Lung (tissue), 12 donors: ENCODE data around the gene NRP2. TPM values are rescaled to one million over a fixed set of nuclear protein-coding genes. Genes with fewer than 3 reads are reported as not detected.

ENCODE experiments used
- ATAC-seq: fragments of 200-7000 bp; cut with Tn5 transposase; one replicate; pipeline ENCODE4 v1.9.1; 2020; ENCODE audit warnings: moderate number of reproducible peaks; ENCODE audit not compliant: insufficient read depth, low FRiP score
- DNase-seq, 3 donors: peaks; one replicate each; pipeline ENCODE4 v3.0.0-alpha.2; 2013 to 2017
- H3K27ac ChIP-seq, 2 donors: one replicate each; pipeline ENCODE4 v1.5.1; 2013; ENCODE audit warnings: mild to moderate bottlenecking in 2 of 2, moderate library complexity in 2 of 2, control low read depth in 1 of 2, inconsistent platforms in 1 of 2, low read depth in 1 of 2, low read length in 1 of 2
- H3K27me3 ChIP-seq, 3 donors: one replicate each; pipeline ENCODE4 v1.5.1; 2013; ENCODE audit warnings: low read length in 2 of 3; ENCODE audit not compliant: control insufficient read depth in 3 of 3, insufficient read depth in 3 of 3
- H3K36me3 ChIP-seq, 4 donors: one replicate each; pipeline ENCODE4 v1.5.1; 2013; ENCODE audit warnings: low read length in 4 of 4, mild to moderate bottlenecking in 1 of 4, moderate library complexity in 1 of 4; ENCODE audit not compliant: control insufficient read depth in 4 of 4, insufficient read depth in 4 of 4
- H3K4me1 ChIP-seq, 5 donors: one replicate each; pipeline ENCODE4 v1.5.1; 2013; ENCODE audit warnings: low read length in 5 of 5, mild to moderate bottlenecking in 2 of 5, moderate library complexity in 1 of 5; ENCODE audit not compliant: control insufficient read depth in 5 of 5, insufficient read depth in 5 of 5
- H3K4me3 ChIP-seq: one replicate; pipeline ENCODE4 v1.5.1; 2013; ENCODE audit warnings: mild to moderate bottlenecking, control low read depth, moderate library complexity
- H3K9ac ChIP-seq, 2 donors: one replicate each; pipeline ENCODE4 v1.5.1; 2013; ENCODE audit warnings: low read length in 2 of 2, control low read depth in 1 of 2; ENCODE audit not compliant: insufficient read depth in 1 of 2
- H3K9me3 ChIP-seq, 4 donors: one replicate each; pipeline ENCODE4 v1.5.1; 2013; ENCODE audit warnings: low read length in 3 of 4, mild to moderate bottlenecking in 1 of 4, moderate library complexity in 1 of 4; ENCODE audit not compliant: control insufficient read depth in 4 of 4, insufficient read depth in 3 of 4
- WGBS, 2 donors: extraction: QIAGEN DNeasy Blood & Tissue Kit; methylation state at CpG; one replicate each; pipeline ENCODE4 v1.1.7; 2013; 5-methylcytosine and 5-hydroxymethylcytosine counted together
- polyA plus RNA-seq, 2 donors: library from polyadenylated mRNA; stranded (reverse); fragments of 200-250 nt; gene quantifications; one replicate each; pipeline ENCODE4 v1.2.1, GENCODE V29; 2013
- total RNA-seq, 2 donors: library from RNA; depleted of rRNA in 1 of 2; stranded (reverse); fragments of >200 nt in 1 of 2; gene quantifications; one replicate each; pipeline ENCODE4 v1.2.1, GENCODE V29; 2014 to 2021
- TF ChIP-seq, protein P1 (sequence below): IDR thresholded peaks from 2 replicates; pipeline ENCODE4 v1.5.1; 2012; ENCODE audit warnings: mild to moderate bottlenecking; ENCODE audit errors: control extremely low read depth, extremely low read depth
- donor health status: control.
- donor health status: control.
- donor health status: Bipolar disorder and iron deficiency.
- donor health status: healthy.
- donor health status: DM: yes; HTN: yes; CAD: no.

NRP2 gene
- total and polyA plus RNA-seq, 4 donors: 20.4 to 125 (median 63.2) TPM

GRCh38 chr2:205802941-205803340 is 120.6 kb downstream of the NRP2 start:
- ATAC-seq (no peak), DNase-seq (no peak)
- Histone ChIP-seq H3K27ac (no peak overlapping the region), H3K27me3 (no peaks in the 10 kb centered on the region), H3K9ac (peak overlapping the region in 1 of 2 donors; percentile 7), H3K36me3 (no peaks in the 10 kb centered on the region), H3K4me3 (no peak overlapping the region), H3K4me1 (peaks cover 0 to 60% (median 27%) of the 10 kb centered on the region in 5 donors), H3K9me3 (peaks cover 0 to 8% (median 1%) of the 10 kb centered on the region in 4 donors)
- TF ChIP-seq, protein P1, sequence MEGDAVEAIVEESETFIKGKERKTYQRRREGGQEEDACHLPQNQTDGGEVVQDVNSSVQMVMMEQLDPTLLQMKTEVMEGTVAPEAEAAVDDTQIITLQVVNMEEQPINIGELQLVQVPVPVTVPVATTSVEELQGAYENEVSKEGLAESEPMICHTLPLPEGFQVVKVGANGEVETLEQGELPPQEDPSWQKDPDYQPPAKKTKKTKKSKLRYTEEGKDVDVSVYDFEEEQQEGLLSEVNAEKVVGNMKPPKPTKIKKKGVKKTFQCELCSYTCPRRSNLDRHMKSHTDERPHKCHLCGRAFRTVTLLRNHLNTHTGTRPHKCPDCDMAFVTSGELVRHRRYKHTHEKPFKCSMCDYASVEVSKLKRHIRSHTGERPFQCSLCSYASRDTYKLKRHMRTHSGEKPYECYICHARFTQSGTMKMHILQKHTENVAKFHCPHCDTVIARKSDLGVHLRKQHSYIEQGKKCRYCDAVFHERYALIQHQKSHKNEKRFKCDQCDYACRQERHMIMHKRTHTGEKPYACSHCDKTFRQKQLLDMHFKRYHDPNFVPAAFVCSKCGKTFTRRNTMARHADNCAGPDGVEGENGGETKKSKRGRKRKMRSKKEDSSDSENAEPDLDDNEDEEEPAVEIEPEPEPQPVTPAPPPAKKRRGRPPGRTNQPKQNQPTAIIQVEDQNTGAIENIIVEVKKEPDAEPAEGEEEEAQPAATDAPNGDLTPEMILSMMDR: no peak
- WGBS, 2 donors: 54 to 72% methylated on average over 6 of the region's 6 CpGs

DNA sequence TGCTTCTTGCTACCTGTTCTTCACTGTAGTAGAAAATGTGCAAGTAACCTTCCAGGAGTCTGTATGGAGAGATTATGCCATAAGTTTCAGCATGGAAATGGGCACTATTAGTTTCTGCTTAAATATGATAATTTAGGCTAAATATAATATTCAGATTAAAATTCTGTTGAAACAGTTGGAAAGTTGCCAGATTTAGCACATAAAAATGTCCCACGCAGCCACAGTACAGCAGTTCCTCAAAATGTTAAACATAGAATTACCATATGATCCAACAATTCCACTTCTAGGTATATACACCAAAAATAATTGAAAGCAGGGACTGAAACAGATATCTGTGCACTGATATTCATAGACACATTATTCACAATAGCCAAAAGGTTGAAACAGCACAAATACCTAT is 121.2 kb downstream of the NRP2 start:
- Histone ChIP-seq H3K27ac (no peak overlapping the region), H3K4me3 (no peak overlapping the region), H3K9ac (no peak overlapping the region), H3K4me1 (peaks cover 0 to 61% (median 31%) of the 10 kb centered on the region in 5 donors), H3K36me3 (no peaks in the 10 kb centered on the region), H3K27me3 (no peaks in the 10 kb centered on the region), H3K9me3 (peaks cover 0 to 6% (median under 1%) of the 10 kb centered on the region in 4 donors)
- 22 to 69% methylated on average over 1 of the region's 1 CpG for WGBS, 2 donors
- DNase-seq (peak in 2 of 3 donors; percentile 44 to 55), ATAC-seq (no peak)
- TF ChIP-seq, protein P1: no peak

- Histone ChIP-seq H3K27ac (no peak overlapping the region), H3K9ac (no peak overlapping the region), H3K36me3 (no peaks in the 10 kb centered on the region), H3K9me3 (no peaks in the 10 kb centered on the region), H3K4me1 (peaks cover 0 to 60% (median 25%) of the 10 kb centered on the region in 5 donors), H3K4me3 (no peak overlapping the region), H3K27me3 (no peaks in the 10 kb centered on the region)
- no peak for ATAC-seq
- DNase-seq: no peak
- TF ChIP-seq, protein P1: no peak
- 94 to 95% methylated on average over 8 of the region's 8 CpGs for WGBS, 2 donors
Observed at GRCh38 chr2:205805136-205805535, 122.8 kb downstream of the NRP2 start.
